Osteocyte (in vitro differentiated cells): Measurements from ENCODE around the gene NR2F6. TPM values are rescaled to one million over a fixed set of nuclear protein-coding genes. Genes with fewer than 3 reads are reported as not detected.

Experiments used
- DNase-seq: peaks from one replicate; pipeline ENCODE4 v3.0.0; 2021; ENCODE audit warnings: mixed read lengths; ENCODE audit not compliant: unreplicated experiment; ENCODE audit errors: extremely low spot score
- H3K27ac Mint-ChIP-seq: one replicate; pipeline ENCODE4 v1.8.0; 2021; ENCODE audit warnings: mild to moderate bottlenecking, mixed read lengths; ENCODE audit not compliant: unreplicated experiment
- H3K27me3 Mint-ChIP-seq: one replicate; pipeline ENCODE4 v1.8.0; 2021; ENCODE audit warnings: mixed read lengths; ENCODE audit not compliant: unreplicated experiment
- H3K36me3 Mint-ChIP-seq: one replicate; pipeline ENCODE4 v1.8.0; 2021; ENCODE audit warnings: mixed read lengths; ENCODE audit not compliant: unreplicated experiment
- H3K4me1 Mint-ChIP-seq: one replicate; pipeline ENCODE4 v1.8.0; 2021; ENCODE audit warnings: mixed read lengths; ENCODE audit not compliant: unreplicated experiment
- H3K4me3 Mint-ChIP-seq: one replicate; pipeline ENCODE4 v1.8.0; 2021; ENCODE audit warnings: mild to moderate bottlenecking, moderate library complexity, mixed read lengths; ENCODE audit not compliant: unreplicated experiment
- H3K9me3 Mint-ChIP-seq: one replicate; pipeline ENCODE4 v1.8.0; 2021; ENCODE audit warnings: mixed read lengths; ENCODE audit not compliant: unreplicated experiment
- total RNA-seq: library from RNA; stranded (reverse); gene quantifications from 2 replicates; pipeline ENCODE4 v1.2.1, GENCODE V29; 2021
- TF ChIP-seq, protein P1 (sequence below): fragments of 200-600 bp; sonication (generic); IDR thresholded peaks from 2 replicates; pipeline ENCODE4 v1.5.0; 2021; ENCODE audit warnings: antibody characterized with exemption, mild to moderate bottlenecking, moderate library complexity

The NR2F6 gene
- total RNA-seq, 1 donor from 2014 or later, result 44.2 TPM

DNA sequence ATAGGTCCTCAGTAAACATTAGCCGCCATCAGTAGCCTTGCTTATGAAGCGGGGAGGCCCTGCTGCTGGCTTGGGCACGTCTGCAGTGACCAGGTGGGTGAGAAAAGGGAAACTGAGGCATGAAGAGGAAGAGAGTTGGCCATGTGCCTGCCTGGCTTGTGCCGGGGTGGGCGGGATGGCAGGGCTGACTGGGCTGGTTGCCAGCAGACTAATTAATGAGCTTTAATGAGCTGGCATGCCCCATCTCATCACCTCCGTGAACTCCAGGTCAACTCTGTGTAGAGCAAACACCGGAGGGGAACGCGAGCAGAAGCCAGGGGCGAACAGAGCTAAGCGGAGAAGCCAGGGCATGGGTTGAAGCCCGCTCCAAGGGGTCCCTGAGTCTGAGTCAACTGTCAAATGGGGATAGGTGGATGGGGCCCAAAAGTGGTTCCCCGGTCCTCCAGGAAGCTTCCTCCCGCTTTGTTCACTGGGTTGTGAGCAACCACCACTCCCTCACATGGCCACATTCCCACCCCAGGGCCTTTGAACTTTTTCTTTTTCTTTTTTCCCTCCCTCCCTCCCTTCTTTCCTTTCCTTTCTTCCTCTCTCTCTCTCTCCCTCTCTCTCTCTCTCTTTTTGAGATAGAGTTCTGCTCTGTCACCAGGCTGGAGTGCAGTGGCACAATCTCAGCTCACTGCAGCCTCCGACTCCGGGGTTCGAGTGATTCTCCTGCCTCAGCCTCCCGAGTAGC lies 8.7 kb downstream of the NR2F6 start:
- Mint-ChIP-seq H3K4me1 (peaks cover 25% of the 10 kb centered on the region), H3K4me3 (no peak overlapping the region), H3K36me3 (peaks cover 14% of the 10 kb centered on the region), H3K9me3 (no peaks in the 10 kb centered on the region), H3K27me3 (no peaks in the 10 kb centered on the region), H3K27ac (no peak overlapping the region)
- TF ChIP-seq, protein P1, sequence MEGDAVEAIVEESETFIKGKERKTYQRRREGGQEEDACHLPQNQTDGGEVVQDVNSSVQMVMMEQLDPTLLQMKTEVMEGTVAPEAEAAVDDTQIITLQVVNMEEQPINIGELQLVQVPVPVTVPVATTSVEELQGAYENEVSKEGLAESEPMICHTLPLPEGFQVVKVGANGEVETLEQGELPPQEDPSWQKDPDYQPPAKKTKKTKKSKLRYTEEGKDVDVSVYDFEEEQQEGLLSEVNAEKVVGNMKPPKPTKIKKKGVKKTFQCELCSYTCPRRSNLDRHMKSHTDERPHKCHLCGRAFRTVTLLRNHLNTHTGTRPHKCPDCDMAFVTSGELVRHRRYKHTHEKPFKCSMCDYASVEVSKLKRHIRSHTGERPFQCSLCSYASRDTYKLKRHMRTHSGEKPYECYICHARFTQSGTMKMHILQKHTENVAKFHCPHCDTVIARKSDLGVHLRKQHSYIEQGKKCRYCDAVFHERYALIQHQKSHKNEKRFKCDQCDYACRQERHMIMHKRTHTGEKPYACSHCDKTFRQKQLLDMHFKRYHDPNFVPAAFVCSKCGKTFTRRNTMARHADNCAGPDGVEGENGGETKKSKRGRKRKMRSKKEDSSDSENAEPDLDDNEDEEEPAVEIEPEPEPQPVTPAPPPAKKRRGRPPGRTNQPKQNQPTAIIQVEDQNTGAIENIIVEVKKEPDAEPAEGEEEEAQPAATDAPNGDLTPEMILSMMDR, result no peak
- no peak for DNase-seq

GRCh38 chr19:17235971-17236777 lies 9.5 kb downstream of the NR2F6 start:
- peak overlapping the region; percentile 34 for H3K27ac Mint-ChIP-seq
- TF ChIP-seq, protein P1, result no peak
- DNase-seq, result no peak
- peaks cover 16% of the 10 kb centered on the region for H3K36me3 Mint-ChIP-seq
- no peaks in the 10 kb centered on the region for H3K27me3 Mint-ChIP-seq
- peaks cover 18% of the 10 kb centered on the region for H3K4me1 Mint-ChIP-seq
- H3K9me3 Mint-ChIP-seq, result no peaks in the 10 kb centered on the region
- H3K4me3 Mint-ChIP-seq, result peak overlapping the region; percentile 26

GRCh38 chr19:17235300-17235970 lies 10.3 kb downstream of the NR2F6 start:
- H3K9me3 Mint-ChIP-seq, result no peaks in the 10 kb centered on the region
- H3K36me3 Mint-ChIP-seq, result peaks cover 16% of the 10 kb centered on the region
- no peaks in the 10 kb centered on the region for H3K27me3 Mint-ChIP-seq
- H3K27ac Mint-ChIP-seq, result peak overlapping the region; percentile 41
- TF ChIP-seq, protein P1, result peak; percentile 69
- peaks cover 13% of the 10 kb centered on the region for H3K4me1 Mint-ChIP-seq
- peak overlapping the region; percentile 47 for H3K4me3 Mint-ChIP-seq
- DNase-seq, result peak; percentile 90

DNA sequence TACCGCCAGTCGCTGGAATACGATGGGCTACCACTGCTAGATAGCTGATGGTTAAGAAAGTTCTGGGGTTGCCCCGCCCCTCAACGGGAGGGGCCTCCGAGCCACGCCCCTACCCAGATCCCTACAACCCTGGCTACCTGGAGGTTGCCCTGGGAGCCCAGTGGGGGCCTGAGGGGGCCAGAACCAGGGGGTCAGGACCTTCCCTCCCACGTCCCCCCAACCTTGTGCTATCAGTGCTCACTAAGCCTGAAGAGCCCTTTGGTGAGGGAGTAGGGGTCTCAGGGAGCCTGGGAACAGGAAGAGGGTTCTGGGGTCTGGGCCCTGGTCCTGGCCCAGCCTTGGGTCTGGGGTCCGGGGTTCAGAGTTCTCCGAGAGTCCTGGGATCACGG lies 10.8 kb downstream of the NR2F6 start:
- peak overlapping the region; percentile 47 for H3K4me3 Mint-ChIP-seq
- H3K9me3 Mint-ChIP-seq, result no peaks in the 10 kb centered on the region
- TF ChIP-seq, protein P1, result no peak
- H3K27ac Mint-ChIP-seq, result no peak overlapping the region
- H3K36me3 Mint-ChIP-seq, result peaks cover 16% of the 10 kb centered on the region
- no peaks in the 10 kb centered on the region for H3K27me3 Mint-ChIP-seq
- H3K4me1 Mint-ChIP-seq, result peaks cover 13% of the 10 kb centered on the region
- DNase-seq, result no peak
